PFSK-1 (cell line): ENCODE measurements around the gene GPR160.

ENCODE experiments used
- FOXP2 ChIP-seq: optimal IDR thresholded peaks from 2 replicates; pipeline ENCODE3; 2011; ENCODE audit warnings: borderline replicate concordance, control low read depth, inconsistent platforms; ENCODE audit not compliant: insufficient read depth; ENCODE audit errors: extremely low read length, extremely low read depth
- POLR2AphosphoS5 ChIP-seq: IDR thresholded peaks from 2 replicates; pipeline ENCODE4 v1.6.1; 2012; ENCODE audit warnings: low read depth, mild to moderate bottlenecking, control low read depth, low read length, moderate library complexity
- REST ChIP-seq, 2 experiments: IDR thresholded peaks; 2 replicates each; pipeline versions ENCODE4 v1.6.1 to v1.8.0; 2011 to 2012; ENCODE audit warnings: low read depth in 2 of 2, low read length in 2 of 2, control low read depth in 1 of 2, inconsistent platforms in 1 of 2, mild to moderate bottlenecking in 1 of 2, moderate library complexity in 1 of 2; ENCODE audit not compliant: insufficient read depth in 1 of 2
- SIN3A ChIP-seq: IDR thresholded peaks from 2 replicates; pipeline ENCODE4 v1.6.1; 2012; ENCODE audit warnings: mild to moderate bottlenecking, low read length, moderate library complexity, borderline replicate concordance; ENCODE audit not compliant: insufficient read depth
- TAF1 ChIP-seq: IDR thresholded peaks from 2 replicates; pipeline ENCODE4 v1.6.1; 2012; ENCODE audit warnings: low read length, control low read depth, borderline replicate concordance; ENCODE audit not compliant: insufficient read depth

The GPR160 gene

GRCh38 chr3:170092907-170093306 lies 55.1 kb downstream of the GPR160 start:
- TF ChIP-seq REST (IDR thresholded peaks at IDR 0.05; ENCODE audit: insufficient read depth in 1 of 2, low read depth in 2 of 2, low read length in 2 of 2): no peak
- no peak for TF ChIP-seq FOXP2
- no peak for TF ChIP-seq SIN3A
- no peak for TF ChIP-seq TAF1
- no peak for TF ChIP-seq POLR2AphosphoS5

DNA sequence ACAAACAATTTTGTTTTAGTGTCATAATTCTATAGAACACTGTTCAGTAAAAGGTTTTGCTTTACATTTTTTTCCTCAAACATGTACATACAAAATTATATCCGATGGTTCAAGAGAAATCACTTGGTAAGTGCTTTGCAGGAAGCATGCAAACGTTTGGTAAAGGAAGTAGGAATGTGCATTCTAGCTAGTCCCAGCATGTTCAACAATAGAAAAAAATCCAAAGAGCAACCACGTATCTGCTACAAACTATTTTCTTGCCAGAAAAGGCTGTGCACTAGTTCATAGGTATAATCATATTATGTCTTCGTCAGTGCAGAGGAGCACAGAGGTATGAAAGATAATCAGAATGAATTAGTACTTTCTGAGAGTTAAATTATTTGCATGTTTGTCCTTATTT lies 58.0 kb downstream of the GPR160 start:
- TF ChIP-seq POLR2AphosphoS5 (no peak), REST (IDR thresholded peaks at IDR 0.05; ENCODE audit: insufficient read depth in 1 of 2, low read depth in 2 of 2, low read length in 2 of 2) (no peak), SIN3A (no peak), FOXP2 (no peak), TAF1 (no peak)

- TF ChIP-seq TAF1: no peak
- TF ChIP-seq SIN3A: no peak
- TF ChIP-seq POLR2AphosphoS5: no peak
- TF ChIP-seq REST (IDR thresholded peaks at IDR 0.05; ENCODE audit: insufficient read depth in 1 of 2, low read depth in 2 of 2, low read length in 2 of 2): no peak
- no peak for TF ChIP-seq FOXP2
Observed at GRCh38 chr3:170096342-170096741, 58.5 kb downstream of the GPR160 start.

GRCh38 chr3:170098753-170099152 lies 61.0 kb downstream of the GPR160 start:
- TF ChIP-seq POLR2AphosphoS5 (no peak), SIN3A (no peak), TAF1 (no peak), FOXP2 (no peak)

GRCh38 chr3:170100944-170101343 lies 63.1 kb downstream of the GPR160 start:
- TF ChIP-seq POLR2AphosphoS5 (no peak), FOXP2 (no peak), SIN3A (no peak), REST (IDR thresholded peaks at IDR 0.05; ENCODE audit: insufficient read depth in 1 of 2, low read depth in 2 of 2, low read length in 2 of 2) (no peak), TAF1 (no peak)
